ENCODE data around the gene THAP3.
"Not testable (repeated sequence)": the region's sequence is repeated elsewhere in the genome, so short reads cannot be mapped to it uniquely, and the experiment has no call there.

The THAP3 gene

GRCh38 chr1:6635161-6635909 lies 10.7 kb downstream of the THAP3 start:
- DNase-seq (ENCODE audit: low read depth in 2 of 2): no peak

- no peak for DNase-seq (ENCODE audit: low read depth in 2 of 2)
Measured at GRCh38 chr1:6635910-6636760, 11.5 kb downstream of the THAP3 start.

- not testable (repeated sequence) for DNase-seq (ENCODE audit: low read depth in 2 of 2)
Measured at GRCh38 chr1:6636778-6637177, 12.1 kb downstream of the THAP3 start.

GRCh38 chr1:6637770-6638169 lies 13.1 kb downstream of the THAP3 start:
- no peak for DNase-seq (ENCODE audit: low read depth in 2 of 2)

GRCh38 chr1:6638226-6638625 lies 13.6 kb downstream of the THAP3 start:
- no peak for DNase-seq (ENCODE audit: low read depth in 2 of 2)

GRCh38 chr1:6640867-6641266 lies 16.2 kb downstream of the THAP3 start:
- not testable (repeated sequence) for DNase-seq (ENCODE audit: low read depth in 2 of 2)

- DNase-seq (ENCODE audit: low read depth in 2 of 2): no peak
Measured at GRCh38 chr1:6645018-6645417, 20.4 kb downstream of the THAP3 start.

GRCh38 chr1:6646499-6647148 lies 22.0 kb downstream of the THAP3 start:
- DNase-seq (ENCODE audit: low read depth in 2 of 2): no peak

- DNase-seq (ENCODE audit: low read depth in 2 of 2): no peak
Measured at GRCh38 chr1:6648556-6648955, 23.9 kb downstream of the THAP3 start.

GRCh38 chr1:6651909-6652308 lies 27.2 kb downstream of the THAP3 start:
- DNase-seq (ENCODE audit: low read depth in 2 of 2): no peak

GRCh38 chr1:6652986-6653385 lies 28.3 kb downstream of the THAP3 start:
- no peak for DNase-seq (ENCODE audit: low read depth in 2 of 2)

- DNase-seq (ENCODE audit: low read depth in 2 of 2): no peak
Measured at GRCh38 chr1:6653436-6654290, 29.0 kb downstream of the THAP3 start.

GRCh38 chr1:6657138-6657537 lies 32.5 kb downstream of the THAP3 start:
- no peak for DNase-seq (ENCODE audit: low read depth in 2 of 2)

GRCh38 chr1:6658359-6659060 lies 33.8 kb downstream of the THAP3 start:
- no peak for DNase-seq (ENCODE audit: low read depth in 2 of 2)

GRCh38 chr1:6660415-6661049 lies 35.9 kb downstream of the THAP3 start:
- DNase-seq (ENCODE audit: low read depth in 2 of 2): no peak

- DNase-seq (ENCODE audit: low read depth in 2 of 2): not testable (repeated sequence)
Measured at GRCh38 chr1:6662468-6662867, 37.8 kb downstream of the THAP3 start.

GRCh38 chr1:6666696-6667095 lies 42.0 kb downstream of the THAP3 start:
- no peak for DNase-seq (ENCODE audit: low read depth in 2 of 2)

GRCh38 chr1:6667139-6667538 lies 42.5 kb downstream of the THAP3 start:
- no peak for DNase-seq (ENCODE audit: low read depth in 2 of 2)

GRCh38 chr1:6668503-6668902 lies 43.8 kb downstream of the THAP3 start:
- no peak for DNase-seq (ENCODE audit: low read depth in 2 of 2)

GRCh38 chr1:6672558-6672957 lies 47.9 kb downstream of the THAP3 start:
- no peak for DNase-seq (ENCODE audit: low read depth in 2 of 2)
